Lower leg skin (tissue), 4 donors: ENCODE data around the gene CDADC1. TPM values are rescaled to one million over a fixed set of nuclear protein-coding genes. Genes with fewer than 3 reads are reported as not detected.
A peak's percentile ranks its signal among the peaks of the same experiment; 100 is the strongest.

ENCODE experiments used
- DNase-seq, 2 donors: peaks; one replicate each; pipeline ENCODE4 v3.0.0-alpha.2; 2019; ENCODE audit warnings: low spot score in 2 of 2
- H3K4me3 ChIP-seq: fragments of 200-600 bp; sonication (generic); 2 replicates; pipeline ENCODE4 v1.5.1; 2017; ENCODE audit warnings: mild to moderate bottlenecking, low read depth; ENCODE audit not compliant: poor library complexity, severe bottlenecking
- POLR2A ChIP-seq, 2 donors: fragments of 450-650 bp; IDR thresholded peaks; one replicate each; pipeline ENCODE4 v1.6.1; 2016 to 2017; ENCODE audit warnings: antibody characterized with exemption in 2 of 2, mild to moderate bottlenecking in 1 of 2, moderate library complexity in 1 of 2
- WGBS, 2 donors: methylation state at CpG; one replicate each; pipeline ENCODE4 v1.1.5; 2018; 5-methylcytosine and 5-hydroxymethylcytosine counted together
- intact Hi-C: fragments of 100-400 bp; cut with DNase I; formaldehyde crosslinking; loops from one replicate; pipeline ENCODE4 v1.15.0; 2023; ENCODE audit warnings: low total_unique reads
- total RNA-seq, 4 donors: library from RNA; depleted of rRNA; stranded (reverse); fragments of >200 nt; gene quantifications; one replicate each; pipeline ENCODE4 v1.1.0, GENCODE V29; 2016
- TF ChIP-seq, protein P1 (sequence below), 3 donors: fragments of 450-650 bp; IDR thresholded peaks; one replicate each; pipeline ENCODE4 v1.5.1; 2016; ENCODE audit warnings: antibody characterized with exemption in 3 of 3, mild to moderate bottlenecking in 3 of 3, moderate library complexity in 2 of 3

Gene CDADC1
- total RNA-seq, 4 donors from 2014 or later = 0.84 to 7.2 (median 1.9) TPM

DNA sequence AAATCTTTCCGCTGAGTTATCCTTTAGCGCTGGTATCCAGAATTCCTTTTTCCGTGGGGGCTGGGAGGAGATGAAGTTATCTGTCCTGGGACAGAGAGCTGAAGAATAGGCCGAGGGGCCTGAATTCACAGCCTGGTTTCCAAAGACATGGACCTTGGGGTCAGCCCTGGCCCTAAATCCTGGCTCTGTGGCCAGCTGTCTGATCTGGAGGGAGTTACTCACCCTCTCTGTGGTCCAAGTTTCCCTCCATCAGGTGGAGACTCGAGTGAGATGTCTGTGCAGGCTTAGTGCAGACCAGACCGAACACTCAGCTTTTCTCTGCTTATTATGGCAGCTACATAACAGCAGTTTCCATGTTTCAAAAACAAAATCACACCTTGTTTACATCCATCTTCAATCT lies 59.6 kb downstream of the CDADC1 start:
- WGBS, 2 donors = 77 to 78% methylated on average over 6 of the region's 6 CpGs
- DNase-seq = no peak
- H3K4me3 ChIP-seq = no peak overlapping the region
- intact Hi-C loops = loop anchor here (10.0 kb wide), 1 partner anchor 297 kb away; no protein-coding TSS in a partner anchor
- TF ChIP-seq, protein P1, sequence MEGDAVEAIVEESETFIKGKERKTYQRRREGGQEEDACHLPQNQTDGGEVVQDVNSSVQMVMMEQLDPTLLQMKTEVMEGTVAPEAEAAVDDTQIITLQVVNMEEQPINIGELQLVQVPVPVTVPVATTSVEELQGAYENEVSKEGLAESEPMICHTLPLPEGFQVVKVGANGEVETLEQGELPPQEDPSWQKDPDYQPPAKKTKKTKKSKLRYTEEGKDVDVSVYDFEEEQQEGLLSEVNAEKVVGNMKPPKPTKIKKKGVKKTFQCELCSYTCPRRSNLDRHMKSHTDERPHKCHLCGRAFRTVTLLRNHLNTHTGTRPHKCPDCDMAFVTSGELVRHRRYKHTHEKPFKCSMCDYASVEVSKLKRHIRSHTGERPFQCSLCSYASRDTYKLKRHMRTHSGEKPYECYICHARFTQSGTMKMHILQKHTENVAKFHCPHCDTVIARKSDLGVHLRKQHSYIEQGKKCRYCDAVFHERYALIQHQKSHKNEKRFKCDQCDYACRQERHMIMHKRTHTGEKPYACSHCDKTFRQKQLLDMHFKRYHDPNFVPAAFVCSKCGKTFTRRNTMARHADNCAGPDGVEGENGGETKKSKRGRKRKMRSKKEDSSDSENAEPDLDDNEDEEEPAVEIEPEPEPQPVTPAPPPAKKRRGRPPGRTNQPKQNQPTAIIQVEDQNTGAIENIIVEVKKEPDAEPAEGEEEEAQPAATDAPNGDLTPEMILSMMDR (IDR thresholded peaks at IDR 0.05) = no peak
- no peak for TF ChIP-seq POLR2A (IDR thresholded peaks at IDR 0.05)

DNA sequence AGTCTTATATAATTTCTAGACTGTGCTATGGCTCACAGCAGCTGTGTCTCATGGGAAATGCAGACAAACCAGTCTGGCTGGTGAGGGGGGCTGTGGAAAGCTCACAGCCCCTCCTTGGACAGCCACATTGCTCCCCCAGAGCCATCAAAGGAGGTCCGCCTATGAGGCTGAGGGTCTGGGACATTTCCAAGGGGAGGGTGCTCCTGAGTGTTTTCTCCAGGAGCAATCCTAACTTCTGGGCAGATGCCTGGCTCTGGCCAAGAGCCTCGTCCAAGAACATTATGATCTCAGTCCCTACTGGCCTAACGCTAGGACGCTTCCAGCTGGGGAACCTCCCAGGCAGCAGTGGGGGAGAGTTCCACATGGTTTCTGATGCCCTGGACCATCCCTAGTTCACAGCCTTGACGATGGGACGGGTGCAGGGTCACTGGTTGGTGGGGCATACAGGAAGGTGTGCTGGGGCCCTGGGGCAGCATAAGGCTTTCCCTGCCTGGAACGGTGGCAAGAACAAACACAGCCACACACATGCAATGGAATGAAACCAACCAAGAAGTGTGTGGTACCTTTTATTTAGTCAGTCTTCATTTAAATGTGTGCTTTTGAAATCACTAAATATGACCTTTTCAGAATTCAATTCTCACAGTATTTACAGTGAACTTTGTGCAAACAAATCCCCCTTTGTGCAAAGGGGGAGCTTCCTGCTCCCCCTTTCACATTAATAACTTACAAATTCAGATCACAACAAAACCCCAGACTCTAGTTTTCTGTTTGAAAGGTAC lies 60.6 kb downstream of the CDADC1 start:
- intact Hi-C loops = loop anchor here (10.0 kb wide), 1 partner anchor 297 kb away; no protein-coding TSS in a partner anchor
- WGBS, 2 donors = 9 to 22% methylated on average over 7 of the region's 7 CpGs
- no peak for TF ChIP-seq POLR2A (IDR thresholded peaks at IDR 0.05)
- TF ChIP-seq, protein P1 (IDR thresholded peaks at IDR 0.05) = no peak
- no peak overlapping the region for H3K4me3 ChIP-seq
- DNase-seq = peak; percentile 88 to 96

DNA sequence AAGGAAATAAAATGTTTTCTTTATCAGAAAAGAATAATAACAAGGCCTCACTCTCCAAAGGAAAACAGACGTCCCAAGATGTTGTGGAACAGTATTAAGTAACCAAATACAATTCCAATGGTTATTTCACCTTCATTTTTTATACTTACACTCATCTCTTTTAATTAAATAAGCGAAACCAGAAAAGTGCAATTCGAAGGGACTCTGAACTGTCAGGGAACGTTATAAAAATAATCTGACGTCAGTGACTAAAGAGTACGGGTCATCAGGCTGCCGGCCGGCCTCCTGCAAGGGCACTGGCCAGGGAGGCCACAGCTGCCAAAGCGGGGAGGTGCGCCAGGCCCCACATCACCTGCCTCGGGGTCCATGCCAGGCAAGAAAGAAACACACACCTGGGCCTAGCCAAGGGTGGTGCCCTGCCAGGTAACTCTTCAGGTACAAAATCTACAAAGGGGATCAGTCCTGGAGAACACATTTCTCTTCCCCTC lies 61.2 kb downstream of the CDADC1 start:
- WGBS, 2 donors = 48 to 54% methylated on average over 11 of the region's 11 CpGs
- intact Hi-C loops = loop anchor here (10.0 kb wide), 1 partner anchor 296 kb away; no protein-coding TSS in a partner anchor
- H3K4me3 ChIP-seq = no peak overlapping the region
- TF ChIP-seq, protein P1 (IDR thresholded peaks at IDR 0.05) = no peak
- no peak for TF ChIP-seq POLR2A (IDR thresholded peaks at IDR 0.05)
- peak in 1 of 2 donors; percentile 85 for DNase-seq

DNA sequence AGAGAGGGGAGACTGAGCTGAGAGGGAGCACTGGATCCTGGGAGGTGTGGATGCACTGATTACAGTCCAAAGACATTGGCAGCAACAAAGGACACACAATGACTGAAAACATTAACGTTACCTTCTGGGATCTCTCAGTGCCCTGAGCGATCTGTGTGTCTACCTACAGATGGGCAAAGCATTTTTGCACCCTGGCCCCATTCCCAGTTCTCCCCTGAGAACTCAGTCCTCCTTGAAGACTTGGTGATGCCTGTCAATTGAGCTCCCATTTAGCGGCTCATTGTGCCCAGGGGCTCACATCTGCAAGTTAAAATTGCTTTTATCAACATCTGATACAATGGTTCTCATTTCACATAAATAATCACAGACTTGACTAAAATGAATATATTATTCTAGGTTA lies 62.5 kb downstream of the CDADC1 start:
- peak in 1 of 2 donors; percentile 81 for DNase-seq
- H3K4me3 ChIP-seq = no peak overlapping the region
- WGBS, 2 donors = 91 to 92% methylated on average over 3 of the region's 3 CpGs
- no peak for TF ChIP-seq POLR2A (IDR thresholded peaks at IDR 0.05)
- TF ChIP-seq, protein P1 (IDR thresholded peaks at IDR 0.05) = no peak
- intact Hi-C loops = no loop called here

DNA sequence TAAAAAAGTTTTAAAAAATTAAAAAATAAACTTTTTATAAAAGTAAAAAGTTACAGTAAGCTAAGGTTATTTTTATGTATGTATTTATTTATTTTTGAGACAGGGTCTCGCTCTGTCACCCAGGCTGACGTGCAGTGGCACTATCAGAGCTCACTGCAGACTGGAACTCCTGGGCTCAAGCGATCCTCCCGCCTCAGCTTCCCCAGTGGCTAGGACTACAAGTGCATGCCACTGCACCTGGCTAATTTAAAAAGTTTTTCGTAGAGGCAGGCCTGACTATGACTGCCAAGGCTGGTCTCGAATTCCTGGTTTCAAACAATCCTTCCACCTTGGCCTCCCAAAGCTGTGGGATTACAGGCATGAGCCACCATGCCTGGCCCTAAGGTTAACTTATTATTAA lies 64.1 kb downstream of the CDADC1 start:
- TF ChIP-seq POLR2A (IDR thresholded peaks at IDR 0.05) = no peak
- TF ChIP-seq, protein P1 (IDR thresholded peaks at IDR 0.05) = no peak
- DNase-seq = peak in 1 of 2 donors; percentile 50
- H3K4me3 ChIP-seq = no peak overlapping the region
- 94 to 96% methylated on average over 6 of the region's 6 CpGs for WGBS, 2 donors
- intact Hi-C loops = no loop called here
